ENCODE results near the gene CSAD. TPM values are rescaled to one million over a fixed set of nuclear protein-coding genes. Genes with fewer than 3 reads are reported as not detected.
A peak's percentile ranks its signal among the peaks of the same experiment; 100 is the strongest.

CSAD gene
- total and polyA plus RNA-seq, 2 of the 13 experiments (the other 11 are each of a cell fraction or from before 2014, with no cell fraction given): 7.2 to 23.5 TPM

- TF ChIP-seq ZNF609 (CRISPR knock-in tag; IDR thresholded peaks at IDR 0.05; ENCODE audit: borderline replicate concordance): 0 out of 2 replicates have a peak, but pooled peaks have one; percentile 15
- TF ChIP-seq ZNF263 (CRISPR knock-in tag; IDR thresholded peaks at IDR 0.05): no peak
- TF ChIP-seq SP5 (CRISPR knock-in tag; IDR thresholded peaks at IDR 0.05; ENCODE audit: borderline replicate concordance, low read depth): peak; percentile 87
- TF ChIP-seq XRCC5 (optimal IDR thresholded peaks at IDR 0.05; ENCODE audit: low read length): no peak
- TF ChIP-seq ZNF841 (CRISPR knock-in tag; IDR thresholded peaks at IDR 0.05; ENCODE audit: borderline replicate concordance): no peak
- peak; percentile 57; the same call in 1 of the 2 replicates for TF ChIP-seq ZNF430 (CRISPR knock-in tag; IDR thresholded peaks at IDR 0.05)
- peak; percentile 95 for TF ChIP-seq TEAD3 (CRISPR knock-in tag; optimal IDR thresholded peaks at IDR 0.05; ENCODE audit: borderline replicate concordance)
- TF ChIP-seq ZNF878 (CRISPR knock-in tag; IDR thresholded peaks at IDR 0.05): 0 out of 2 replicates have a peak, but pooled peaks have one; percentile 37
- no peak for TF ChIP-seq MYNN (CRISPR knock-in tag; IDR thresholded peaks at IDR 0.05; ENCODE audit: low read depth)
- TF ChIP-seq, protein P1, sequence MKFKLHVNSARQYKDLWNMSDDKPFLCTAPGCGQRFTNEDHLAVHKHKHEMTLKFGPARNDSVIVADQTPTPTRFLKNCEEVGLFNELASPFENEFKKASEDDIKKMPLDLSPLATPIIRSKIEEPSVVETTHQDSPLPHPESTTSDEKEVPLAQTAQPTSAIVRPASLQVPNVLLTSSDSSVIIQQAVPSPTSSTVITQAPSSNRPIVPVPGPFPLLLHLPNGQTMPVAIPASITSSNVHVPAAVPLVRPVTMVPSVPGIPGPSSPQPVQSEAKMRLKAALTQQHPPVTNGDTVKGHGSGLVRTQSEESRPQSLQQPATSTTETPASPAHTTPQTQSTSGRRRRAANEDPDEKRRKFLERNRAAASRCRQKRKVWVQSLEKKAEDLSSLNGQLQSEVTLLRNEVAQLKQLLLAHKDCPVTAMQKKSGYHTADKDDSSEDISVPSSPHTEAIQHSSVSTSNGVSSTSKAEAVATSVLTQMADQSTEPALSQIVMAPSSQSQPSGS (CRISPR knock-in tag; IDR thresholded peaks at IDR 0.05): peak; percentile 10; the same call in 1 of the 2 replicates
- TF ChIP-seq MAFK (conservative IDR thresholded peaks at IDR 0.05 in 1 of 2, IDR thresholded peaks at IDR 0.05 in 1 of 2; ENCODE audit: low read length in 2 of 2): no peak
- TF ChIP-seq GABPB1 (CRISPR knock-in tag; IDR thresholded peaks at IDR 0.05): 0 out of 2 replicates have a peak, but pooled peaks have one; percentile 34
- TF ChIP-seq ZNF12 (CRISPR knock-in tag; IDR thresholded peaks at IDR 0.05): 0 out of 2 replicates have a peak, but pooled peaks have one; percentile 4
- TF ChIP-seq PRDM10 (CRISPR knock-in tag; IDR thresholded peaks at IDR 0.05; ENCODE audit: low read depth): peak; percentile 88
- no peak for TF ChIP-seq SOX13 (IDR thresholded peaks at IDR 0.05)
- peak in 1 of 2 experiments; percentile 31; a peak in 1 of 4 replicates for TF ChIP-seq SOX13 (CRISPR knock-in tag; conservative IDR thresholded peaks at IDR 0.05 in 1 of 2, IDR thresholded peaks at IDR 0.05 in 1 of 2)
- no peak for TF ChIP-seq ZNF703 (CRISPR knock-in tag; IDR thresholded peaks at IDR 0.05; ENCODE audit: borderline replicate concordance)
- peak; percentile 43 for TF ChIP-seq HOXA3 (CRISPR knock-in tag; IDR thresholded peaks at IDR 0.05)
- no peak for TF ChIP-seq MATR3 (CRISPR knock-in tag; IDR thresholded peaks at IDR 0.05)
These were observed 40.0 kb upstream of the CSAD start (continued) for GRCh38 chr12:53220694-53221202.

All from HepG2 (cell line).